ENCODE measurements around the gene LAG3.

Gene LAG3

DNA sequence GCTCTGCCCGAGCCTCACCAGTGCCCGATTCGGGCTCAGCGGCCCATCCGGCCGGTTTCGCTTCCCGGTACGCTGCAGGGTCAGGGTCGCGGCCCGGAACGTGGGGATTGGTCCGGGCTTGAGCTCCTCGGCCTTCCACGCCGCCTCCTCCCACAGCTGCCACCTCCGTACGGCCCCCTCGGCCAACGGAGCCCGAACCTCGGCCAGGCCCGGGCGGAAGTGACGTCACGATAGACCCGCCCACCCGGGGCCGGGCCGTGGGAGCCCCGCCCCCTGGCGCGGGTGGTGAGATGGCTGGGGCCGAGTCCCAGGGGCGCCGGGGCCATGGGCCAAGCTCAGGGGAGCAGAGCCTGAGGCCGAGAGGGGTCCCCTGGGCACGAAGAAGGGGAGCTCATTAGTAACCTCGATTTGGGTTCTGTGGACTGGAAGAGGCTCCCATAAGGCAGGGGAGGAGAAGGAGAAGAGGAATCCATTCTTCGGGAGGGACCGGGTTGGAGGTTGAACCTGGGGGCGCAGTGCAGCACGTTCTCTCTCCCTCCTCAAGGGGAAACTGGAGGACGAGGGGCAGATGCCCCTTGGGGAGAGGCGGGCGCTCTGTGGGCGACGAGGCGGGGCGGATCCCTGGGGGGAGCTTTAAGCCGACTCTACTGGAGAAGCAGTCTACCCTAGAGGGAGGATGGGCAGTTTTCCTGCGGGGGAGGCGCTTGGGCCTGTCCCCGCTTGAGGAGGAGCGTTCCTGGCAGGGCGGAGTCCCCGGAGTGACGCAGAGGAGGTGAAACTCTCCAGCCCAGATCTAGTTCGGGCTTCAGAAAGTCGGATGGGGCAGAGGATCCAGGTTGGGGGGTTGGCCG lies 19.2 kb upstream of the LAG3 start, which contains the start of gene MLF2:
Gene MLF2, minus strand, starts transcription at position 221 of the 851 bp plus-strand sequence. CDS start 807 bp downstream, outside the sequence.
- in situ Hi-C loops (cut with HindIII; ENCODE audit: low sequenced_read_pairs), result no loop called here
- peak; percentile 100 for DNase-seq (ENCODE audit: low read depth, low spot score)

DNA sequence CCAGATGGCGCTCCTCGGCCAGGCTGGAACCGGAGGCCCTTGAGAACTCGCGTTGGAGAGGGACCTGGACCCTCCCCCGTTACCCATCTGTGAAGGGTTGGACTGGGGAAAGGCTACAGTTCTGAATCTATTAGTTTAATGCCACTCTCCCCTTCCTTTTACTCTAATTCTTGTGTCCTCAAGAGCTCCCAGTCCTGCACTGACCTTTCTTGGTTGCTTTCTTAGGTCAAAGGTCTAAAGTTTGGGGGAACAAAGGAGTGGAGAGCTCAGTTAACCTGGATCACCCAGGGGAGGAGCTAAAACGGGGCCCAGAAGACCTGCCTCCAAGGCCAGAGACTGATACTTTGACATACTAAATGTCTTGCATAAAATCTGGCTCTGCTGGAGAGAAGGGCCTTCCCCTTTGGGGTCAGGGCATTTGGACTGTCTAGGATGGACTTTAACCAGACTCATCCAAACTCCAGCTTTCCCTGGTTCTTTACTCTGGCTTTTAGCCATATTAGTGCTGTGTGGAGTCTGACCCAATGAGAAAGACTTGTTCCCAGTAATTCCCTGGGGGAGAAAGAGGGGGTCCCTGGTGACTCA lies 18.5 kb upstream of the LAG3 start:
- in situ Hi-C loops (cut with HindIII; ENCODE audit: low sequenced_read_pairs), result no loop called here
- TF ChIP-seq, protein P1, sequence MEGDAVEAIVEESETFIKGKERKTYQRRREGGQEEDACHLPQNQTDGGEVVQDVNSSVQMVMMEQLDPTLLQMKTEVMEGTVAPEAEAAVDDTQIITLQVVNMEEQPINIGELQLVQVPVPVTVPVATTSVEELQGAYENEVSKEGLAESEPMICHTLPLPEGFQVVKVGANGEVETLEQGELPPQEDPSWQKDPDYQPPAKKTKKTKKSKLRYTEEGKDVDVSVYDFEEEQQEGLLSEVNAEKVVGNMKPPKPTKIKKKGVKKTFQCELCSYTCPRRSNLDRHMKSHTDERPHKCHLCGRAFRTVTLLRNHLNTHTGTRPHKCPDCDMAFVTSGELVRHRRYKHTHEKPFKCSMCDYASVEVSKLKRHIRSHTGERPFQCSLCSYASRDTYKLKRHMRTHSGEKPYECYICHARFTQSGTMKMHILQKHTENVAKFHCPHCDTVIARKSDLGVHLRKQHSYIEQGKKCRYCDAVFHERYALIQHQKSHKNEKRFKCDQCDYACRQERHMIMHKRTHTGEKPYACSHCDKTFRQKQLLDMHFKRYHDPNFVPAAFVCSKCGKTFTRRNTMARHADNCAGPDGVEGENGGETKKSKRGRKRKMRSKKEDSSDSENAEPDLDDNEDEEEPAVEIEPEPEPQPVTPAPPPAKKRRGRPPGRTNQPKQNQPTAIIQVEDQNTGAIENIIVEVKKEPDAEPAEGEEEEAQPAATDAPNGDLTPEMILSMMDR (IDR thresholded peaks at IDR 0.05; ENCODE audit: low read depth, low read length), result no peak
- no peak for DNase-seq (ENCODE audit: low read depth, low spot score)
- H3K4me3 ChIP-seq (ENCODE audit: low read depth, low read length), result no peak overlapping the region

More for the DNA sequence above, 19.2 kb upstream of the LAG3 start, which contains the start of gene MLF2:
- TF ChIP-seq, protein P1 (IDR thresholded peaks at IDR 0.05; ENCODE audit: low read depth, low read length), result peak; percentile 98
- peak within 1 kb of the TSS; percentile 88 for H3K4me3 ChIP-seq (ENCODE audit: low read depth, low read length)

DNA sequence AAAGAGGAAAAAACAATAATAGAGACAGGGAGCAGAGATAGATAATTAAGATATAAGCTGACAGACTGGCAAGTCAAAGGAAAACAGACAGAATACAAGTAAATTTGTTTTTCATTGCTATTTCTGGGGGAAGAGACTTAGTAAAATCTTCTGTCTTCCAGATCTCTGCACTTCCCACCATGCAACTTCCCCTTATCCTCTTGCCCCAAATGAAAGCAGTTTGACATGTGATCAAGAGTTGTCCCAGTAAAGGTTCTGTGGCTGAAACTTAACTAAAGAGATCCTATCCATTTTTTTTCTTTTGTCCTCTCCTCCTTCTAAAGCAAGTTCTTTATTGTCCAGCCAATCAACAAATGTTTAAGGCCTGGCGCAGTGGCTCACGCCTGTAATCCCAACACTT lies 17.9 kb upstream of the LAG3 start:
- no peak overlapping the region for H3K4me3 ChIP-seq (ENCODE audit: low read depth, low read length)
- TF ChIP-seq, protein P1 (IDR thresholded peaks at IDR 0.05; ENCODE audit: low read depth, low read length), result no peak
- in situ Hi-C loops (cut with HindIII; ENCODE audit: low sequenced_read_pairs), result no loop called here
- no peak for DNase-seq (ENCODE audit: low read depth, low spot score)

DNA sequence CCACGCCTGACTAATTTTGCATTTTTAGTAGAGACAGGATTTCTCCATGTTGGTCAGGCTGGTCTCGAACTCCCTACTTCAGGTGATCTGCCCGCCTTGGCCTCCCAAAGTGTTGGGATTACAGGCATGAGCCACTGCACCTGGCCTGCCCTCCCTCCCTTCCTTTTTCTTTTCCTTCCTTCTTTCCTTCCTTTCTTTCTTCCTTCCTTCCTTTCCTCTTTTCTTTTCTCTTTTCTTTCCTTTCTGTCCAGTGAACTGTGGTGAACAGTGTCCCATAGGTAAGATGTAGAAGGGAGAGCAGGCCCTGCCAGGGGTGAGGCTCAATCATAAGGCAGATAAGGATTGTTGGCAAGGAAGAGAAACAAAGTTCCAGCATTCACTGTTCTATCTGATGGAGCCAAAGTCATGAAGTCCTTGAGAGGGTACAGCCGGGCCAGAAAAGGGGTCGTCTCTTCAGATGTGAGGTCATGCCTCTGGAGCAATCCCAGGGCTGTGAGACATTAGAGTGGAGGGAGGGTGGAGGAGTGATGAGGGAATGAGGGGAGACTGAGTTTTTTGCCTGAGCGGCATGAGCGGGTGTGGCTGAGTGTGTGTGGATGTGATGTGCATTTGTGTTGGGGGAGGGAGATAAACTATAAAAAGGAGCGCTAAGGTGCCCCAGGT lies 15.2 kb upstream of the LAG3 start:
- in situ Hi-C loops (cut with HindIII; ENCODE audit: low sequenced_read_pairs), result no loop called here
- no peak for DNase-seq (ENCODE audit: low read depth, low spot score)
- H3K4me3 ChIP-seq (ENCODE audit: low read depth, low read length), result no peak overlapping the region
- TF ChIP-seq, protein P1 (IDR thresholded peaks at IDR 0.05; ENCODE audit: low read depth, low read length), result no peak

DNA sequence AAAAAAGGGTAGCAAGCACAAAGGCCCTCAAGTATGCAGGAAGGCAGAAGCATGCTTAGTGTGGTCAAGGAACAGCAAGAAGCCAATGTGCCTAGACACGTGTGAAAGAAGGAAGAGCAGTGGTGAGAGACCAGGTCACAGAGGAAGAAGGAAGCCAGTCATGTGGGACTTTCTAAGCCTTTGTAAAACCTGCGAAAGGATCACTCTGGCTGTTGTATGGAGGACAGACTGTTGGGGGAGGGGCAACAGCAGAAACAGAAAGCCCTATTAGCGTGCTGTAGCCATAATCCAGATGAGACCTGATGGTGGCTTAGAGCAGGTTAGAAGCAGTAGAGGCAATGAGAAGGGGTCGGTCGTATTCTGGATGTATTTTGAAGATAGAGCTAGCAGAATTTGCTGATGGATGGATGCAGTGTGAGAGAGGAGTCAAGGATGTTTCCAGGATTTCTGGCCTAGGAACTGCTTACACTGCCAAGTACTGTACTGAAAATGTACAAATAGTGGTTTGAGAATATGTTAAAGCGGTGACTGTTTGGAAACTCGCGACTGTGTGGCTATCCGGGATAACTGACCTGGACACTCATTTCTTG lies 13.7 kb upstream of the LAG3 start:
- TF ChIP-seq, protein P1 (IDR thresholded peaks at IDR 0.05; ENCODE audit: low read depth, low read length), result no peak
- H3K4me3 ChIP-seq (ENCODE audit: low read depth, low read length), result no peak overlapping the region
- no peak for DNase-seq (ENCODE audit: low read depth, low spot score)
- in situ Hi-C loops (cut with HindIII; ENCODE audit: low sequenced_read_pairs), result no loop called here

DNA sequence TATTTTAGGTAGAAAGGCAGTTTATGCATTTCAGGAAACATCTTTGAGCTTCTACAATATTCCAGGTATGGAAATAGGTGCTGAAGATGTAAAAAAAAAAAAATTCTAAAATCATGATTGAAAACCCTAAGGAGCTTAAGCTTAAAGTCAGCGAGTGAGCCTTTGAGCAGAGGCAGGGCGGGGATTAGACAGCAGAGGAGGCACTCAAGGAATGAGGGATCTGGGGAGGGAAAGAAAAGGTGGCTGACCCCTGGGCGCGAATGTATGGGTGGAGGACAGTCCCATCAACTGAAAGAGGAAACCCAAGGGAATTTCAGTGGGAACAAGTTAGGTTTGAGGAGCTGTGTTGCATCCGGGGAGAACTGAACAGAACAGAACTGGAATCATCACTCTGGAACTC lies 12.6 kb upstream of the LAG3 start:
- TF ChIP-seq, protein P1 (IDR thresholded peaks at IDR 0.05; ENCODE audit: low read depth, low read length), result no peak
- no peak for DNase-seq (ENCODE audit: low read depth, low spot score)
- in situ Hi-C loops (cut with HindIII; ENCODE audit: low sequenced_read_pairs), result no loop called here
- no peak overlapping the region for H3K4me3 ChIP-seq (ENCODE audit: low read depth, low read length)

Data from astrocyte of the spinal cord (primary cell).